OCI-LY3 (cell line): ENCODE measurements around the gene IQCE.
"Not testable (repeated sequence)": the region's sequence is repeated elsewhere in the genome, so short reads cannot be mapped to it uniquely, and the experiment has no call there.

ENCODE experiments used
- H2AFZ ChIP-seq: fragments of 200-600, 300-600 bp; shearing (Covaris generic); 2 replicates; pipeline ENCODE4 v1.6.0; 2014; ENCODE audit warnings: antibody characterized with exemption, low read depth, low read length
- H3K27ac ChIP-seq: fragments of 200-600, 300-600 bp; sonication (generic); 2 replicates; pipeline ENCODE4 v1.5.1; 2014; ENCODE audit warnings: mild to moderate bottlenecking, low read length, moderate library complexity, mixed read lengths
- H3K27me3 ChIP-seq: fragments of 200-600, 300-600 bp; sonication (generic); 2 replicates; pipeline ENCODE4 v1.6.1; 2014; ENCODE audit warnings: low read depth, low read length, mixed read lengths
- H3K36me3 ChIP-seq: fragments of 200-600, 300-600 bp; sonication (generic); replicated peaks from 2 replicates; pipeline ENCODE3; 2014; ENCODE audit warnings: low read depth, low read length, mixed read lengths
- H3K4me1 ChIP-seq: fragments of 300-600, 200-600 bp; sonication (generic); 2 replicates; pipeline ENCODE4 v1.6.1; 2014; ENCODE audit warnings: low read length, mixed read lengths
- H3K4me2 ChIP-seq: fragments of 200-600, 300-600 bp; sonication (generic); 2 replicates; pipeline ENCODE4 v1.6.1; 2014; ENCODE audit warnings: low read length, mixed read lengths
- H3K4me3 ChIP-seq: fragments of 300-600, 200-600 bp; sonication (generic); 2 replicates; pipeline ENCODE4 v1.5.1; 2014; ENCODE audit warnings: antibody characterized with exemption, mild to moderate bottlenecking, low read length, moderate library complexity
- H3K79me2 ChIP-seq: fragments of 300-600, 200-600 bp; shearing (Covaris generic); 2 replicates; pipeline ENCODE4 v1.6.1; 2014; ENCODE audit warnings: mild to moderate bottlenecking, low read length, mixed read lengths
- H3K9ac ChIP-seq: fragments of 300-600, 200-600 bp; shearing (Covaris generic); 2 replicates; pipeline ENCODE4 v1.6.0; 2014; ENCODE audit warnings: mild to moderate bottlenecking, low read length, moderate library complexity
- H3K9me3 ChIP-seq: fragments of 200-600, 300-600 bp; shearing (Covaris generic); 2 replicates; pipeline ENCODE4 v1.6.1; 2014; ENCODE audit warnings: low read length, mixed read lengths; ENCODE audit not compliant: insufficient read depth
- H4K20me1 ChIP-seq: fragments of 200-600, 300-600 bp; sonication (generic); 2 replicates; pipeline ENCODE4 v1.6.1; 2016; ENCODE audit warnings: low read length, mixed read lengths; ENCODE audit not compliant: insufficient read depth
- CTCF ChIP-seq: fragments of 200-600, 300-600 bp; sonication (generic); IDR thresholded peaks from 2 replicates; pipeline ENCODE4 v1.5.1; 2014; ENCODE audit warnings: antibody characterized with exemption, low read length, low read depth
- EZH2phosphoT487 ChIP-seq: fragments of 200-600 bp; shearing (Covaris generic); IDR thresholded peaks from 2 replicates; pipeline ENCODE4 v1.6.1; 2018; ENCODE audit warnings: antibody characterized with exemption, mixed run types, low read depth

The IQCE gene

GRCh38 chr7:2589341-2589740 is 30.6 kb downstream of the IQCE start:
- Histone ChIP-seq H3K4me1 (no peaks in the 10 kb centered on the region), H3K79me2 (no peaks in the 10 kb centered on the region), H3K27me3 (no peaks in the 10 kb centered on the region), H2AFZ (no peak overlapping the region), H3K36me3 (peaks cover 9% of the 10 kb centered on the region), H3K27ac (no peak overlapping the region), H3K4me3 (no peak overlapping the region), H3K9me3 (no peaks in the 10 kb centered on the region), H4K20me1 (no peaks in the 10 kb centered on the region), H3K9ac (no peak overlapping the region), H3K4me2 (no peak overlapping the region)
- TF ChIP-seq CTCF: no peak
- no peak for TF ChIP-seq EZH2phosphoT487

- H3K79me2 ChIP-seq, H3K36me3 ChIP-seq, H3K9ac ChIP-seq: not testable (repeated sequence)
Observed at GRCh38 chr7:2589941-2590340, 31.2 kb downstream of the IQCE start.

GRCh38 chr7:2592375-2592865 is 33.6 kb downstream of the IQCE start:
- TF ChIP-seq EZH2phosphoT487 (no peak), CTCF (no peak)
- no peak overlapping the region for H3K9ac ChIP-seq
- H4K20me1 ChIP-seq: no peaks in the 10 kb centered on the region
- H3K4me1 ChIP-seq: no peaks in the 10 kb centered on the region
- H3K27me3 ChIP-seq: no peaks in the 10 kb centered on the region
- no peak overlapping the region for H2AFZ ChIP-seq
- H3K36me3 ChIP-seq: peaks cover 5% of the 10 kb centered on the region
- no peak overlapping the region for H3K27ac ChIP-seq
- no peaks in the 10 kb centered on the region for H3K9me3 ChIP-seq
- no peak overlapping the region for H3K4me2 ChIP-seq
- H3K79me2 ChIP-seq: no peaks in the 10 kb centered on the region
- no peak overlapping the region for H3K4me3 ChIP-seq

More at GRCh38 chr7:2589941-2590340, 31.2 kb downstream of the IQCE start:
- H3K4me2 ChIP-seq, H3K4me3 ChIP-seq, H3K27ac ChIP-seq, H3K27me3 ChIP-seq, H3K9me3 ChIP-seq, H3K4me1 ChIP-seq, H4K20me1 ChIP-seq, H2AFZ ChIP-seq: not testable (repeated sequence)

- Histone ChIP-seq H3K9ac (no peak overlapping the region), H3K36me3 (peaks cover 9% of the 10 kb centered on the region), H3K4me3 (no peak overlapping the region), H3K4me1 (no peaks in the 10 kb centered on the region), H4K20me1 (no peaks in the 10 kb centered on the region), H3K4me2 (no peak overlapping the region), H3K79me2 (no peaks in the 10 kb centered on the region), H3K27me3 (no peaks in the 10 kb centered on the region), H3K9me3 (no peaks in the 10 kb centered on the region), H3K27ac (no peak overlapping the region), H2AFZ (no peak overlapping the region)
- TF ChIP-seq CTCF (no peak), EZH2phosphoT487 (no peak)
Observed at GRCh38 chr7:2593036-2593727, 34.4 kb downstream of the IQCE start.
